Spleen (tissue), 11 donors: ENCODE data around the gene HSPB2. TPM values are rescaled to one million over a fixed set of nuclear protein-coding genes. Genes with fewer than 3 reads are reported as not detected.

ENCODE experiments used
- polyA plus RNA-seq, 3 donors: library from polyadenylated mRNA; stranded (reverse); fragments of 200-250 nt; gene quantifications; one replicate each; pipeline ENCODE4 v1.2.1, GENCODE V29; 2013
- small RNA-seq, 4 donors: library from RNA; depleted of rRNA; stranded (forward); fragments of <200 nt; gene quantifications; one replicate each; pipeline ENCODE3, GENCODE V24; 2016
- total RNA-seq, 7 donors: library from RNA; depleted of rRNA in 3 of 7; stranded (reverse); fragments of >200 nt in 3 of 7; fragmentation: NEBNext Ultra II Directional in 4 of 7; extraction: Animal tissue kit (Norgen Biotek cat#: 25700) in 4 of 7; gene quantifications; one replicate each; pipeline versions ENCODE4 v1.1.0 to v1.2.1, GENCODE V29; 2016 to 2021
- donor health status: healthy with polysubstance abuse.
- donor health status: DM: no; HTN: no; CAD: no; lungs with moderate emphysema.
- donor health status: DM: no; HTN: no; CAD: no.
- donor health status: Bipolar disorder and iron deficiency.
- donor health status: healthy.
- donor health status: DM: no; HTN: no; CAD: no.
- donor health status: DM: yes; HTN: yes; CAD: no.

The HSPB2 gene
- total and polyA plus RNA-seq, 10 donors, result 0.60 to 6.0 (median 1.8) TPM; not detected in 2

Small RNAs within 50 kb of the gene (small RNA-seq; reads per million reads assigned to genes)
- gene C11orf52 (0 reads per million in 4 donors), gene GNG5P3 (0 reads per million in 4 donors), gene RNA5SP351 (0 reads per million in 4 donors), gene RPL37AP8 (0 reads per million in 4 donors)

Other genes starting within 250 kb of the HSPB2 start
- gene PPP2R1B, start 146.3 kb upstream of the HSPB2 start, total RNA-seq, result 10 to 100 TPM; 18.0 to 30.3 (median 27.1) TPM
- gene PPP2R1B, start 146.3 kb upstream of the HSPB2 start, polyA plus RNA-seq, result 1 to 10 TPM; 4.0 to 5.7 (median 5.0) TPM
- gene ALG9, start 41.2 kb upstream of the HSPB2 start, total RNA-seq, result 10 to 100 TPM; 24.6 to 57.5 (median 27.5) TPM
- gene ALG9, start 41.2 kb upstream of the HSPB2 start, polyA plus RNA-seq, result 10 to 100 TPM in 2 of 3 donors, 1 to 10 TPM in 1; 9.0 to 25.7 (median 13.9) TPM
- gene FDXACB1, start 33.6 kb upstream of the HSPB2 start, total RNA-seq, result 1 to 10 TPM; 1.9 to 4.0 (median 3.6) TPM
- 1 to 10 TPM; 3.5 to 4.1 (median 3.7) TPM for gene FDXACB1, start 33.6 kb upstream of the HSPB2 start, polyA plus RNA-seq
- 10 to 100 TPM in 6 of 7 donors, 1 to 10 TPM in 1; 9.4 to 15.3 (median 12.4) TPM for gene CFAP68, start 33.2 kb upstream of the HSPB2 start, total RNA-seq
- gene CFAP68, start 33.2 kb upstream of the HSPB2 start, polyA plus RNA-seq, result 10 to 100 TPM; 18.5 to 37.1 (median 29.4) TPM
- 10 to 100 TPM; 11.2 to 78.7 (median 51.2) TPM for gene CRYAB, start 964 bp upstream of the HSPB2 start, total RNA-seq
- gene CRYAB, start 964 bp upstream of the HSPB2 start, polyA plus RNA-seq, result 10 to 100 TPM; 26.1 to 63.3 (median 58.5) TPM
- gene C11orf52, start 6.2 kb downstream of the HSPB2 start, total RNA-seq, result 1 to 10 TPM in 2 of 7 donors, under 1 TPM in 3, not detected in 2; 0.32 to 1.5 (median 0.44) TPM
- under 1 TPM; 0.52 to 0.86 (median 0.74) TPM for gene C11orf52, start 6.2 kb downstream of the HSPB2 start, polyA plus RNA-seq
- 10 to 100 TPM in 2 of 7 donors, 1 to 10 TPM in 5; 1.7 to 14.4 (median 7.5) TPM for gene DIXDC1, start 24.6 kb downstream of the HSPB2 start, total RNA-seq
- gene DIXDC1, start 24.6 kb downstream of the HSPB2 start, polyA plus RNA-seq, result 1 to 10 TPM in 1 of 3 donors, under 1 TPM in 2; 0.78 to 1.2 (median 0.89) TPM
- gene DLAT, start 112.7 kb downstream of the HSPB2 start, total RNA-seq, result 10 to 100 TPM; 17.5 to 22.9 (median 19.2) TPM
- gene DLAT, start 112.7 kb downstream of the HSPB2 start, polyA plus RNA-seq, result 10 to 100 TPM in 2 of 3 donors, 1 to 10 TPM in 1; 8.1 to 13.0 (median 10.2) TPM
- 1 to 10 TPM in 4 of 7 donors, under 1 TPM in 3; 0.38 to 2.2 (median 1.3) TPM for gene PIH1D2, start 161.3 kb downstream of the HSPB2 start, total RNA-seq
- gene PIH1D2, start 161.3 kb downstream of the HSPB2 start, polyA plus RNA-seq, result under 1 TPM; 0.18 to 0.70 (median 0.63) TPM
- 10 to 100 TPM; 11.3 to 21.6 (median 13.4) TPM for gene NKAPD1, start 161.6 kb downstream of the HSPB2 start, total RNA-seq
- gene NKAPD1, start 161.6 kb downstream of the HSPB2 start, polyA plus RNA-seq, result 10 to 100 TPM; 10.1 to 15.7 (median 13.7) TPM
- 10 to 100 TPM; 16.8 to 38.4 (median 29.4) TPM for gene TIMM8B, start 174.0 kb downstream of the HSPB2 start, total RNA-seq
- 10 to 100 TPM; 66.3 to 98.9 (median 97.0) TPM for gene TIMM8B, start 174.0 kb downstream of the HSPB2 start, polyA plus RNA-seq
- 10 to 100 TPM; 77.3 to 99.9 (median 90.7) TPM for gene SDHD, start 174.1 kb downstream of the HSPB2 start, total RNA-seq
- gene SDHD, start 174.1 kb downstream of the HSPB2 start, polyA plus RNA-seq, result 100 to 1,000 TPM in 2 of 3 donors, 10 to 100 TPM in 1; 73.7 to 121 (median 114) TPM